Uterus (tissue), 4 donors: ENCODE measurements around the gene MFSD2B. TPM values are rescaled to one million over a fixed set of nuclear protein-coding genes. Genes with fewer than 3 reads are reported as not detected.

Experiments
- DNase-seq, 2 donors: peaks; one replicate each; pipeline ENCODE4 v3.0.0-alpha.2; 2019 to 2020
- H3K27ac ChIP-seq, 2 donors: fragments of 200-600 bp; sonication (generic); 1 replicate in 1 of 2; 2 replicates in 1 of 2; pipeline ENCODE4 v1.5.1; 2016 to 2018
- H3K27me3 ChIP-seq, 2 donors: fragments of 200-600 bp; sonication (generic); one replicate each; pipeline ENCODE4 v1.5.1; 2018 to 2019; ENCODE audit warnings: control low read depth in 1 of 2
- H3K36me3 ChIP-seq, 2 donors: fragments of 200-600 bp; sonication (generic); one replicate each; pipeline ENCODE4 v1.5.1; 2019; ENCODE audit warnings: control low read depth in 1 of 2
- H3K4me1 ChIP-seq, 2 donors: fragments of 200-600 bp; sonication (generic); one replicate each; pipeline ENCODE4 v1.5.1; 2018 to 2019; ENCODE audit warnings: control low read depth in 1 of 2
- H3K4me3 ChIP-seq, 2 donors: fragments of 200-600 bp; sonication (generic); 1 replicate in 1 of 2; 2 replicates in 1 of 2; pipeline ENCODE4 v1.5.1; 2018 to 2019; ENCODE audit warnings: mild to moderate bottlenecking in 1 of 2
- H3K9me3 ChIP-seq, 2 donors: fragments of 200-600 bp; sonication (generic); one replicate each; pipeline ENCODE4 v1.5.1; 2019; ENCODE audit warnings: control low read depth in 1 of 2
- POLR2A ChIP-seq, 2 donors: fragments of 450-650 bp; IDR thresholded peaks; one replicate each; pipeline ENCODE4 v1.6.1; 2016; ENCODE audit warnings: antibody characterized with exemption in 2 of 2, mild to moderate bottlenecking in 1 of 2, moderate library complexity in 1 of 2
- intact Hi-C: fragments of 100-400 bp; cut with DNase I; formaldehyde crosslinking; loops from one replicate; pipeline ENCODE4 v1.15.1; 2023; ENCODE audit warnings: low total_unique reads
- total RNA-seq, 4 donors: library from RNA; depleted of rRNA in 3 of 4; stranded (reverse); fragments of >200 nt in 3 of 4; gene quantifications; one replicate each; pipeline versions ENCODE4 v1.1.0 to v1.2.4, GENCODE V29; 2014 to 2023
- TF ChIP-seq, protein P1 (sequence below), 4 experiments: fragments of 200-600 bp in 2 of 4; fragments of 450-650 bp in 2 of 4; sonication (generic) in 2 of 4; IDR thresholded peaks; one replicate each; pipeline ENCODE4 v1.5.1; 2016 to 2019; ENCODE audit warnings: antibody characterized with exemption in 4 of 4, mild to moderate bottlenecking in 2 of 4, moderate library complexity in 1 of 4
- donor health status: DM: yes; HTN: yes; CAD: no.

Gene MFSD2B
- total RNA-seq, 4 donors from 2014 or later, result 0.35 to 1.4 TPM; not detected in 2

DNA sequence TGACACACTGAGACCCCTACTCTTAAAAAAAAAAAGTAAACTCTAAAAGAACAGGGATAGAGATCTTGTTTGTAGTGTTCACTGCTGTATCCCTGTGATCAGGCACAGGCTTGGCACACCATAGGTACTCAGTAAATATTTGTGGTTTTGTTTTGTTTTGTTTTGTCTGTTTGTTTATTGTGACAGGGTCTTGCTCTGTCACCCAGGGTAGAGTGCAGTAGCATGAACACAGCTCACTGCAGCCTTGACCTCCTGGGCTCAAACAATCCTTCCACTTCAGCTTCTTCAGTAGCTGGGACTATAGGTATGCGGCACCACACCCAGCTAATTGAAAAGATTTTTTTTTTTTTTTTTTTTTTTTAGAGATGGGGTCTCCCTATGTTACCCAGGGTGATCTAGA is 43.1 kb downstream of the MFSD2B start:
- TF ChIP-seq, protein P1, sequence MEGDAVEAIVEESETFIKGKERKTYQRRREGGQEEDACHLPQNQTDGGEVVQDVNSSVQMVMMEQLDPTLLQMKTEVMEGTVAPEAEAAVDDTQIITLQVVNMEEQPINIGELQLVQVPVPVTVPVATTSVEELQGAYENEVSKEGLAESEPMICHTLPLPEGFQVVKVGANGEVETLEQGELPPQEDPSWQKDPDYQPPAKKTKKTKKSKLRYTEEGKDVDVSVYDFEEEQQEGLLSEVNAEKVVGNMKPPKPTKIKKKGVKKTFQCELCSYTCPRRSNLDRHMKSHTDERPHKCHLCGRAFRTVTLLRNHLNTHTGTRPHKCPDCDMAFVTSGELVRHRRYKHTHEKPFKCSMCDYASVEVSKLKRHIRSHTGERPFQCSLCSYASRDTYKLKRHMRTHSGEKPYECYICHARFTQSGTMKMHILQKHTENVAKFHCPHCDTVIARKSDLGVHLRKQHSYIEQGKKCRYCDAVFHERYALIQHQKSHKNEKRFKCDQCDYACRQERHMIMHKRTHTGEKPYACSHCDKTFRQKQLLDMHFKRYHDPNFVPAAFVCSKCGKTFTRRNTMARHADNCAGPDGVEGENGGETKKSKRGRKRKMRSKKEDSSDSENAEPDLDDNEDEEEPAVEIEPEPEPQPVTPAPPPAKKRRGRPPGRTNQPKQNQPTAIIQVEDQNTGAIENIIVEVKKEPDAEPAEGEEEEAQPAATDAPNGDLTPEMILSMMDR (IDR thresholded peaks at IDR 0.05), result no peak
- no peak for TF ChIP-seq POLR2A (IDR thresholded peaks at IDR 0.05)
- intact Hi-C loops, result no loop called here
- Histone ChIP-seq H3K27me3 (no peaks in the 10 kb centered on the region), H3K27ac (no peak overlapping the region), H3K9me3 (no peaks in the 10 kb centered on the region), H3K4me3 (no peak overlapping the region), H3K36me3 (no peaks in the 10 kb centered on the region), H3K4me1 (no peaks in the 10 kb centered on the region)
- no peak for DNase-seq

DNA sequence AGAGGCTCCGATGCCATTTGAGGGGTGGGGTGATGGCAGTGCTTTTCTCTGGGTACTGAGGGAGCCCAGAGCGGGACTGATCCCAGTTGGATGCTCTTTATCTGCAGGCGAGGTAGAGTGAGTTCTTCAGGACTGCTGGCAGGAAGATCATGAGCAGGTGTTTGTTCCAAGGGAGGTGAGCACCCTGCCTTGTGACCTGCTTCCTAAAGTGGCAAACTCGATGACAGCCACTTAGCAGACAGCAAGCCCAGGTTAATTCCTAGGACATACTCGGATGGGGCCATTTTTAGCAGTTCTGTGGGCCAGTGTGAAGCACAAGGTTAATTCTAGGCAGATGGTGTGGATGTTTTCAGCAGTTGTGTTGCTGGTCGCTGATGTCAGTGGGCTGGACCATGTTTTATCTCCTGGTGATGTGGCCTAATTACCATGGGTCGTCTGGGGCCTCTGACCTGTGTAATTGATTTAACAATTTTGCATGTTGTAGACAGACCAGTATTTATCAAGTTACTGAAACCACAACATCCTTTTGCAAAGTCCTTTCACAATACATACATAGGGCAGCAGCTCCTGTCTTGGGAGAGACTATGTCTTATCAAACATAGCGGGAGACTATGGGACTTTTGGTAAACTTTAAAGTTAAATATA is 44.6 kb downstream of the MFSD2B start:
- no peaks in the 10 kb centered on the region for H3K27me3 ChIP-seq
- no peaks in the 10 kb centered on the region for H3K9me3 ChIP-seq
- no peak overlapping the region for H3K27ac ChIP-seq
- H3K36me3 ChIP-seq, result no peaks in the 10 kb centered on the region
- no peaks in the 10 kb centered on the region for H3K4me1 ChIP-seq
- intact Hi-C loops, result no loop called here
- no peak overlapping the region for H3K4me3 ChIP-seq
- no peak for DNase-seq
- no peak for TF ChIP-seq POLR2A (IDR thresholded peaks at IDR 0.05)
- TF ChIP-seq, protein P1 (IDR thresholded peaks at IDR 0.05), result no peak

DNA sequence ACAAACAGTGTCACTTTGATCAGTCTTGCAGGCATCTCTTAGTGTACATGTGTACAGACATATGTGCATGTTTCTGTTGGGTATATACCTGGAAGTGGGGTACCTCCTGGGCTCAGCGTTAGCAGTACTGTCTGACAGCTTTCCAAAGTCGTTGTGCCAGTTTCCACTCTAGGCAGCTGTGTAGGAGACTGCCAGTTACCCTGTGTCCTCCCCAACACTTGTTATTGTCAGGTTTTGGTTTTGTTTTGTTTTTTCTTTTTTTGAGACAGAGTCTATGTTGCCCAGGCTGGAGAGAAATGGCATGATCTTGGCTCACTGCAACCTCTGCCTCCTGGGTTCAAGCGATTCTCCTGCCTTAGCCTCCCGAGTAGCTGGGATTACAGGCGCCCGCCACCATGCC is 45.9 kb downstream of the MFSD2B start:
- Histone ChIP-seq H3K36me3 (no peaks in the 10 kb centered on the region), H3K9me3 (no peaks in the 10 kb centered on the region), H3K4me3 (no peak overlapping the region), H3K27ac (no peak overlapping the region), H3K4me1 (no peaks in the 10 kb centered on the region), H3K27me3 (no peaks in the 10 kb centered on the region)
- no peak for TF ChIP-seq POLR2A (IDR thresholded peaks at IDR 0.05)
- TF ChIP-seq, protein P1 (IDR thresholded peaks at IDR 0.05), result no peak
- intact Hi-C loops, result no loop called here
- no peak for DNase-seq

DNA sequence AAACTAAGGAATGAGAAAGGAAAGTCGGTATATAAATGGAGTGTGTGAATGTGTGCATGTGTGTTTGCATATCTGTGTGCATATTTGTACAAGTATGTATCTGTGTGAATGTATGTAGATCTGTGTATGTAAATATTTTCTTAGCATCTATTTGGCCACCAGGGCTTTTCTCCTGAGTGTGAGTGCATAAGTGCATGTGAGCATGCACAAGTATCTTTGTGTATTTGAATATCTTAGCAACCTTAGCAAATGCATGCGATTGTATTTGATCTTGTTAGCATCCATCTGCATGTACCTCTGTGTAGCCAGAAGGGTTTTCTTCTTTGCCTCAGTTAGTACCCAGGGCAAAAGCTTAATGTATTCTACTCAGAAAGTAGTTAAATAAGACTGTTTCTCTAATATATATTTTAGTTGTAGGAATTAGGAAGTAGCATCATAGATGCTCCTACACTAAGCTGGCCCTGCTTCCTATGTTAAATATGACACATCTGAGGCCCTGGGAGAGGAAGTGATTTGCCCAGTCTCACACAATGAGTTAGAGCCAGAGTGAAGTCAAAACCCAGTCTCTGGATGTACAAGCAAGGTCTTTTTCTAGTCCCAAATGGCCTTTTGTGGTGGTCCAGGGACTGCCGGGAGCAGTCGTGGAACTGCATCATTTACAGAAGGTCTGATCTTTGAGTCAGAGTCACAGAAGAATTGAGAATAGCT is 48.8 kb downstream of the MFSD2B start:
- Histone ChIP-seq H3K27me3 (no peaks in the 10 kb centered on the region), H3K9me3 (no peaks in the 10 kb centered on the region), H3K4me3 (no peak overlapping the region), H3K4me1 (no peaks in the 10 kb centered on the region), H3K27ac (no peak overlapping the region), H3K36me3 (no peaks in the 10 kb centered on the region)
- intact Hi-C loops, result no loop called here
- DNase-seq, result no peak
- TF ChIP-seq, protein P1 (IDR thresholded peaks at IDR 0.05), result no peak
- no peak for TF ChIP-seq POLR2A (IDR thresholded peaks at IDR 0.05)

DNA sequence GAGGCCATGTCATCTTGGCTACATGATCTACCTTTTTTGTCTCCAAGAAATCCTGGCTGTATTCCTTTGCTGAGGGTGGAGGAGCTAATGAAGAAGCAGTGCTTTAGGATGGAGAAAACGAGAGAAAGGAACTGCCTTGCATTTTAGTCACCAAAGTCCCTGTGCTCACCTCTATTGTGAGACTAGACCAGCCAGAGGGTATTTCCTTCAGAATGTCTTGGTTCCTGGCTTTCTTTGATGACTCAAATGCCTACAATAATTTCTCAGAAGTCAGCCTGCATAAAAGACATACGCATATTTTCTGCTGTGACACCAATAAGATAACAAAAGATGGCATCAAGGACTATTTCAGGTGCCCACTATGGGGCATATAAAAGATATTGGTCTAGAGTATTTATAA is 55.5 kb downstream of the MFSD2B start:
- Histone ChIP-seq H3K36me3 (no peaks in the 10 kb centered on the region), H3K27ac (no peak overlapping the region), H3K27me3 (no peaks in the 10 kb centered on the region), H3K4me3 (no peak overlapping the region), H3K4me1 (no peaks in the 10 kb centered on the region), H3K9me3 (no peaks in the 10 kb centered on the region)
- intact Hi-C loops, result no loop called here
- DNase-seq, result no peak
- TF ChIP-seq POLR2A (IDR thresholded peaks at IDR 0.05), result no peak
- TF ChIP-seq, protein P1 (IDR thresholded peaks at IDR 0.05), result no peak
